LNCAP (cell line): ENCODE data around the gene FASTKD3.

Experiments used
- TF ChIP-seq, protein P1 (sequence below): fragments of 450-650 bp; IDR thresholded peaks from 2 replicates; pipeline ENCODE4 v1.5.1; 2017; ENCODE audit warnings: mild to moderate bottlenecking

The FASTKD3 gene, protein sequence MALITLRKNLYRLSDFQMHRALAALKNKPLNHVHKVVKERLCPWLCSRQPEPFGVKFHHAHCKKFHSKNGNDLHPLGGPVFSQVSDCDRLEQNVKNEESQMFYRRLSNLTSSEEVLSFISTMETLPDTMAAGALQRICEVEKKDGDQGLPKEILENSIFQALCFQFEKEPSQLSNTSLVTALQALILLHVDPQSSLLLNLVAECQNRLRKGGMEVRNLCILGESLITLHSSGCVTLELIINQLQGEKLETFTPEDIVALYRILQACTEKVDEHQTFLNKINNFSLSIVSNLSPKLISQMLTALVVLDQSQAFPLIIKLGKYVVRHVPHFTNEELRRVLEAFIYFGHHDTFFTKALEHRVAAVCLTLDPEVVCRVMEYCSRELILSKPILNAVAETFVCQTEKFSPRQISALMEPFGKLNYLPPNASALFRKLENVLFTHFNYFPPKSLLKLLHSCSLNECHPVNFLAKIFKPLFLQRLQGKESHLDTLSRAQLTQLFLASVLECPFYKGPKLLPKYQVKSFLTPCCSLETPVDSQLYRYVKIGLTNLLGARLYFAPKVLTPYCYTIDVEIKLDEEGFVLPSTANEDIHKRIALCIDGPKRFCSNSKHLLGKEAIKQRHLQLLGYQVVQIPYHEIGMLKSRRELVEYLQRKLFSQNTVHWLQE

DNA sequence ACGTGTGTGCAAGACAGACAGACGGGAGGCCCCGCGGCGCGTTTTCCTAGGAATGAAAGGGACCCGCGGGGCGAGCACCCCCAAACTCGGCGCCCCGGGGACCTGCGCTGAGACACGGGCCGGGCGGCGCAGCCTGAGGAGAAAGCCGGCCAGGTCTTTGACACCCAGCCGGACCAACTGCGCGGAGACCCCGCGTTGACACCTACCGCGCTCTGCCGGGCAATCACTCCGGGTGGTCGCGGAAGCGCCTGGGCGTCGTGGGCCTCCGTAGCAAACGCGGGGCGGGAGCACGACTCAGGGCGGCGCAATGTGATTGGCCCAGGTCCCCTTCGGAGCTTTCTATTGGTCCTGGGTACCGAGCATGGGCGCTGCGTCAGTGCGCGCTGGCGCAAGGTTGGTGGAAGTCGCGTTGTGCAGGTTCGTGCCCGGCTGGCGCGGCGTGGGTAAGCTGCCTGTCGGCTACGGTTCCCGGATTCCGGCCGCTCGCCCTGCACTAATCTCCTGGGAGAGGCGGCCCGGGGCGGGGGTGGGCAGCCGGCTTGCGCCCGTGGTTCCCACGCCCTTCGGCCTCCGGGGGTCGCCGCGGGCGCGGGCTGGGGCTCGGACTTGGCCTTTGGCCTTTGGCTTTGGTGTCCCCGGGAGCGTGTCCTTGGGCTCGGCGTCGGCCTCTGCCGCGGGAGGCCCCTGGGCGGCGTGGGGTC is at the start of gene FASTKD3, which contains the start of gene MTRR:
Gene FASTKD3 (minus strand): TSS at position 259 of the 701 bp plus-strand sequence. CDS start 948 bp downstream, outside the sequence.
Gene MTRR (plus strand): TSS at position 376 of the 701 bp plus-strand sequence. CDS start 1,647 bp downstream, outside the sequence.
- TF ChIP-seq, protein P1, sequence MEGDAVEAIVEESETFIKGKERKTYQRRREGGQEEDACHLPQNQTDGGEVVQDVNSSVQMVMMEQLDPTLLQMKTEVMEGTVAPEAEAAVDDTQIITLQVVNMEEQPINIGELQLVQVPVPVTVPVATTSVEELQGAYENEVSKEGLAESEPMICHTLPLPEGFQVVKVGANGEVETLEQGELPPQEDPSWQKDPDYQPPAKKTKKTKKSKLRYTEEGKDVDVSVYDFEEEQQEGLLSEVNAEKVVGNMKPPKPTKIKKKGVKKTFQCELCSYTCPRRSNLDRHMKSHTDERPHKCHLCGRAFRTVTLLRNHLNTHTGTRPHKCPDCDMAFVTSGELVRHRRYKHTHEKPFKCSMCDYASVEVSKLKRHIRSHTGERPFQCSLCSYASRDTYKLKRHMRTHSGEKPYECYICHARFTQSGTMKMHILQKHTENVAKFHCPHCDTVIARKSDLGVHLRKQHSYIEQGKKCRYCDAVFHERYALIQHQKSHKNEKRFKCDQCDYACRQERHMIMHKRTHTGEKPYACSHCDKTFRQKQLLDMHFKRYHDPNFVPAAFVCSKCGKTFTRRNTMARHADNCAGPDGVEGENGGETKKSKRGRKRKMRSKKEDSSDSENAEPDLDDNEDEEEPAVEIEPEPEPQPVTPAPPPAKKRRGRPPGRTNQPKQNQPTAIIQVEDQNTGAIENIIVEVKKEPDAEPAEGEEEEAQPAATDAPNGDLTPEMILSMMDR, result no peak

DNA sequence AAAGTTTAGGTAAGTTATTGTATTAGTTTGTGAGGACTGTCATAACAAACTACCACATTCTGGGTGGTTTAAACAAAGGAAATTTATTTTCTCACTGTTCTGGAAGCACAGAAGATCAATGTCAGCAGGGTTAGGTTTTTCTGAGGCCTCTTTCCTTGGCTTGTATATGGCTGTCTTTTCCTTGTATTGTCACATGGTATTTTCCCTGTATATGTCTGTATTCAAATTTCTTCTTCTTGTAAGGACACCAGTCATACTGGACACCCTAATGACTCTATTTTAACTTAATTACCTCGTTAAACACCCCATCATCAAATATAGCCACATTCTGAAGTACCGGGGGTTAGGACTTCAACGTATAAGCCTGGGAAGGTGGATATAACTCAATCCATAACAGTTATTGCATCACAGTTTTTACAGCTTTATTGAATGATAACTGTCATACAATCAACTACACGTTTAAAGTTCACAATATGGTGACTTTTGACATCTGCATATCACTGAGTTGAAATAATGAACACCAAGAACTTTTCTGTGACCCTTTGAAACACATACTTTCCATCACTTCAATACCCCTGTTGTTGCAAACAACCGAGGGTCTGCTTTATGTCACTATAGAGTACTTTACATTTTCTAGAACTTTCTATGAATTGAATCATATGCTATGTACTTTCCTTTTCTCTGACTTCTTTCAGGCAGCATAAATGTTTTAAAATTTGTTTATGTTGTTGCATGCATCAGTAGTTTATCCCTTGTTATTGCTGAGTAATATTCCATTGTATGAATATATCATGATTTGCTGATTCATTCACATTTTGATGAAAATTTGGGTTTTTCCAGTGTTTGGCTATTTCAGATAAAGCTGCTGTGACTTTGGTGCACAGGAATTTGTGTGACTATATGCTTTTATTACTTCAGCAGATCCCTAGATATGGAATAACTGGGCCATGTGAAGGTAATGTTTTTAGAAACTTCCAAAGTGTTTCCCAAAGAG is 48.6 kb upstream of the FASTKD3 start:
- TF ChIP-seq, protein P1, result no peak

DNA sequence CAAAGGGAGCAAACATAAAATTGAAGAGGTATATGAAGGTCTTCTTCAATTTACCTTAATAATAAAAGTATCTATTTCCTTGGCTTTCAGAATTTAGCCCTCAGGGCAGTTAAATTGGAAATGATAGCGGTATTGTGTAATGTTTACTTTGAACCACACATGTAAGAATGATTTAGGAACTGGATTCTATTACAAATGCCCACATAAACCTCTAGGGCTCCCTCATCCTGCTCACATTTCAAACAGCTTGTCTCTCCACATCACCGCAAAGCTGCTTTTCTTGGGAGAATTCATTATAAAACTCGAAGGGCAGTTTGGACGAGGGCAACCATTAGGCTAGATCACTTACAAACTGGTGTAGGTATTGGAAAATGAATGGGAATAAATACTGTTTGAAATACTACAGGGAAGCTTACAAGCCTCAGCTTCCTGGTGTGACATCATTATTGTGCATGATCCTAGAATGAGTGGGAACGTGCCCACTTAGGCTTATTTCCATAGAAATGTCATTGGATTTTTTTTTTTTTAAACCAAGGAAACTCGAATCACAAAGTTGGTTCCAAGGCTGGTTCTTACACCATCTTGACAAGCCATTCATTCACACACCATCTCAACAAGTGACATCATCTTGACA is 47.5 kb upstream of the FASTKD3 start:
- TF ChIP-seq, protein P1, result no peak

DNA sequence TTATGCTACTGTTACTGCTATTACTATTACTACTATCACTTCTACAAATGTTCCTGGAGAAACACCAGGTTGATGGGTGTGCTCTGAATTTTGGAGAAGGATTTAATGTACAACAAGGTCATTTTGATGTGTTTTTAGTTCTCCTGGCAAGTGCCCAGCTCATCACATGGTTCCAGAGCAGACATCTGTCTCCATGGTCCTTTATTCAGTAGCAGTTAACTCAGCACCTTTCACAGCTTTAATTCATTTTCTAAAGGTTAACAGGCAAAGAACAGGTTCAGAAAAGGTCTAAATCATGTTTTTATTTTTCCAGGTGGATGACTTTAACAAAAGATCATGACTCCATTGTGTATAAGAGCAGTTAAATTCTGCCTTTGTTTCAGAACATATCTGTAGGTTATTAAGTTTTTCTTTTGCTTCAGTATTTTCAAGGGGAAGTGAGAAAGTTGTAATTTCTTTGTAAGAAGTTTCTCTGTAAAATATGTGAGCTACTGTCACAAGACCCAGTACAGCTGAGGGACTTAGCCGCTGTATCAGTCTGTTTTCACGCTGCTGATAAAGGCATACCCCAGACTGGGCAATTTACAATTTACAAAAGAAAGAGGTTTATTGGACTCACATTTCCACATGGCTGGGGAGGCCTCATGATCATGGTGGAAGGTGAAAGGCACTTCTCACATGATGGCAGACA is 42.1 kb upstream of the FASTKD3 start:
- TF ChIP-seq, protein P1, result no peak

DNA sequence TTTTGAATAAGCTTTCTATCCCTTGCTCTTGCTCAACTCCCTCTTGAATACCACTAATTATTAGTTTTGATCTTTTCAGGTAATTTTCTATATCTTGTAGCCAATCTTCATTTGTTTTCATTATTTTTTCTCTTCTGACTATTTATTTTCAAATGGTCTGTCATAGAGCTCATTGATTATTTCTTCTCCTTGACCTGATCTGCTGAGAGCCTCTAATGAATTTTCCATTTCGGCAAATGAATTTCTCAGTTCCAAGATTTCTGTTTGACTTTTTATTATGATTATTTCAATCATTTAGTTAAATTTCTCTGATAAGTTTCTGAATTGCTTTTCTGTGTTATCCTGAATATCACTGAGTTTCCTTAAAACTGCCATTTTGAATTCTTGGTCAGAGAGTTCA is 39.5 kb upstream of the FASTKD3 start:
- TF ChIP-seq, protein P1, result no peak

DNA sequence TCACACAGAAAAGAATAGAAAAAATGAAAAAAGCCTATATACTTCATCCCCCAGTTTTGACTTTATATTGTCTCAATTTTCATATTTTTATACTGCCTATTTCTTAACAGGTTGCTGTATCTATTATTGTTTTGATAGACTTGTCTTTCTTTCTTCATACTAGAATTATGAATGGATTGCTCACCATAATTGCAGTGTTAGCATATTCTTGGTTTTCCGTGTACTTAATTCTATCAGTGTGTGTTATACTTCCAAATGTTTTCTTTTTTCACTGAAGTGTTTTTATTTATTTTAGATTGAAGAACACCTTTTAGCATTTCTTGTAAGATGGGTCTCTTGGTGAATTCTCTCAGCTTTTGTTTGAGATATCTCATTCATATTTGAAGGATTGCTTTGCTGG is 38.8 kb upstream of the FASTKD3 start:
- TF ChIP-seq, protein P1, result no peak
